GM21717 (cell line): ENCODE data around the gene CFAP299.

ENCODE experiments used
- ATAC-seq: cut with Tn5 transposase; IDR thresholded peaks from one replicate; pipeline ENCODE4 v1.9.1; 2021; ENCODE audit warnings: mild to moderate bottlenecking, moderate library complexity; ENCODE audit not compliant: unreplicated experiment

CFAP299 gene

GRCh38 chr4:80387390-80388283 lies 52.1 kb downstream of the CFAP299 start:
- ATAC-seq: no peak

- ATAC-seq: no peak
Observed at GRCh38 chr4:80388284-80388607, 52.7 kb downstream of the CFAP299 start.

GRCh38 chr4:80390178-80390577 lies 54.6 kb downstream of the CFAP299 start:
- ATAC-seq: no peak

- no peak for ATAC-seq
Observed at GRCh38 chr4:80393246-80393969, 57.9 kb downstream of the CFAP299 start.

- no peak for ATAC-seq
Observed at GRCh38 chr4:80393970-80394250, 58.4 kb downstream of the CFAP299 start.

GRCh38 chr4:80407246-80407645 lies 71.7 kb downstream of the CFAP299 start:
- ATAC-seq: no peak

- no peak for ATAC-seq
Observed at GRCh38 chr4:80409809-80410208, 74.3 kb downstream of the CFAP299 start.

GRCh38 chr4:80412322-80412721 lies 76.8 kb downstream of the CFAP299 start:
- ATAC-seq: no peak

- ATAC-seq: no peak
Observed at GRCh38 chr4:80413086-80413485, 77.6 kb downstream of the CFAP299 start.

- no peak for ATAC-seq
Observed at GRCh38 chr4:80417019-80417418, 81.5 kb downstream of the CFAP299 start.

- ATAC-seq: no peak
Observed at GRCh38 chr4:80419946-80420345, 84.4 kb downstream of the CFAP299 start.

- no peak for ATAC-seq
Observed at GRCh38 chr4:80420638-80421037, 85.1 kb downstream of the CFAP299 start.

- ATAC-seq: no peak
Observed at GRCh38 chr4:80422727-80423404, 87.3 kb downstream of the CFAP299 start.

GRCh38 chr4:80423553-80424224 lies 88.2 kb downstream of the CFAP299 start:
- ATAC-seq: no peak

GRCh38 chr4:80424225-80424581 lies 88.7 kb downstream of the CFAP299 start:
- no peak for ATAC-seq

GRCh38 chr4:80425124-80426100 lies 89.9 kb downstream of the CFAP299 start:
- ATAC-seq: no peak

GRCh38 chr4:80431203-80431965 lies 95.9 kb downstream of the CFAP299 start:
- no peak for ATAC-seq

- no peak for ATAC-seq
Observed at GRCh38 chr4:80434238-80434637, 98.7 kb downstream of the CFAP299 start.

GRCh38 chr4:80438016-80438415 lies 102.5 kb downstream of the CFAP299 start:
- ATAC-seq: no peak
